GM21381 (cell line): Measurements from ENCODE around the gene TRIM59.
"Not testable (repeated sequence)": the region's sequence is repeated elsewhere in the genome, so short reads cannot be mapped to it uniquely, and the experiment has no call there.

Experiments
- ATAC-seq: cut with Tn5 transposase; IDR thresholded peaks from one replicate; pipeline ENCODE4 v1.9.1; 2021; ENCODE audit warnings: mild to moderate bottlenecking, moderate library complexity; ENCODE audit not compliant: unreplicated experiment

TRIM59 gene

DNA sequence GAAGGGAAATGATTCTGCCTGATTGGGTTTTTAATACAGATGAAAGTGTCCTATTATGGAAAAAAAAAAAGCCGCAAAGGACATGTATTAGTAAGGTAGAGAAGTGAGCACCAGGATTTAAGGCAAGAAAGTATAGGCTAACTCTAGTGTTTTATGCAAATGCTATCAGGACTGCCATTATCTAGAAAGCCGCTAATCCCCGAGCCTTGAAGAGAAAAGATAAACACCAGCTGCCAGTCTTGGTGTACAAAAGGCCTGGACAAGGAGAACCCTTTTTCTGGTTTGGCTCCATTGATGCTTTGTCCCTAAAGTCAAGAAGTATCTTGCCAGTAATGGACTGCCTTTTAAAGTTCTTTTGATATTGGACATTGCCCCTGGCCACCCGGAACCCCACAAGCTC is 8.6 kb upstream of the TRIM59 start:
- ATAC-seq, result no peak

DNA sequence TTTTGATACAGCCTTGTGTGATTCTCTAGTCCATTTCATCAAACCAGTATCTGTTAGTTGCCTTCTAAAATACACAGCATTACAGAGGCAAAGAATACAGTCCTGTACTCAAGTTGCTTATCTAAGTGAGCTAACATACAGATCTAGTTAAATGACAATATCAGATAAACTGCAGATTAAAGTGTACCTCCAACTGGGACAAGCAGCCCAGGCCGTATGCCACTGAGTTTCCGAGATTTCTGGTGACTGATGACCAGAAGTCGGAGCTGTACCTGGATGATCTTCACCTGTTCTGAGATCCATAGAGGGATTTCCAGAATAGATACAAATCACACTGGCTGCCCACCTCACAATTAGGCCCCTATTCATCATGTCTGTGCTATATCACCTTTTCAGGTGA is 6.3 kb upstream of the TRIM59 start:
- no peak for ATAC-seq

DNA sequence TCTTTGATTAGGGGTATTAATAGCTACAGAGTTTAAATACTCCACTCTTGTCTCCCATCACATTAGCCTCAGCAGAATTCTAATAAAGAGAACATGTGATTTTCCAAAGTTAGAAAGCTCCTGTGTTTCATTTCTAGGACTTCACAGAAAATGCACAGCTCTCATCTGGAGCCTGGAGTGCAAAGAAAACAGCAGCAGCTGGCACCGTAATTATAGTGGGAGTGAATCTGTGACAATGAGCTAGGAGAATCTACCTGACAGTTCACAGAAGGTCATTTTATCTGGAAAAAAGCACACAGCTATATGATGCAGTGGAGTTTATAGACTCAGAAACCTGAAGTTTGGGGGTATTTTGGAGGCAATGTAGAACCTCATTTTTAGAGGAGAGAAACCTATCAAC is 5.4 kb upstream of the TRIM59 start:
- ATAC-seq, result no peak

- ATAC-seq, result not testable (repeated sequence)
Measured at GRCh38 chr3:160452251-160452650, 2.7 kb upstream of the TRIM59 start.

- no peak for ATAC-seq
Measured at GRCh38 chr3:160451602-160452001, 2.0 kb upstream of the TRIM59 start.

GRCh38 chr3:160450846-160451245 is 1.3 kb upstream of the TRIM59 start:
- no peak for ATAC-seq

GRCh38 chr3:160448845-160449635 is 546 bp downstream of the TRIM59 start:
- peak; percentile 43 for ATAC-seq

- no peak for ATAC-seq
Measured at GRCh38 chr3:160447544-160447943, 2.0 kb downstream of the TRIM59 start.

GRCh38 chr3:160446522-160447056 is 3.0 kb downstream of the TRIM59 start:
- no peak for ATAC-seq

DNA sequence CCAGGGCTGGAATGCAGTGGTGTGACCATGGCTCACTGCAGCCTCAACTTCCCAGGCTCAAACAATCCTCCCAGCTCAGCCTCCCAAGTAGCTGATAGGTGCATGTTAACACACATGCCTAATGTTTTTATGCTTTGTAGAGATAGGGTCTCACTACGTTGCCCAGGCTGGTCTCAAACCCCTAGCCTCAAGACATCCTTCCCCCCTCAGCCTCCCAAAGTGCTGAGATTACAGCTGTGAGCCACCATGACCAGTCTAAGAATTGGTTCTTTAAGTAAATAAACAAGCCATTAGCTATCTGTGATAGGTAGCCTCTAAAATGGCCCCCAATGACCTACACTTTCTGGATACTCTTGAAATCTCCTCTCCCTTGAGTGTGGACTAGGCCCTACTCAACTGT is 3.7 kb downstream of the TRIM59 start:
- no peak for ATAC-seq

GRCh38 chr3:160444411-160444810 is 5.2 kb downstream of the TRIM59 start:
- ATAC-seq, result no peak

DNA sequence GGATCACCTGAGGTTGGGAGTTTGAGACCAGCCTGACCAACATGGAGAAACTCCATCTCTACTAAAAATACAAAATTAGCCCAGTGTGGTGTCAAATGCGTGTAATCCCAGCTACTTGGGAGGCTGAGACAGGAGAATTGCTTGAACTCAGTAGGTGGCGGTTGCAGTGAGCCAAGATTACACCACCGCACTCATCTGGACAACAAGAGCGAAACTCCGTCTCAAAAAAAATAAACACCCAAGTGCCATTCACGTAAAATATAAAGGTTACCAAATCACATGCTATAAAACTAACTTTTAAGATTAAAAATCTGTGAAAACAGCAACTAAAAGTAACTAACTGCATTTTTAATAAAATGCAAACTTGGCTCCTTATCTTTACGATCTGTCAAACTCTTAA is 8.9 kb downstream of the TRIM59 start:
- ATAC-seq, result no peak

- ATAC-seq, result no peak
Measured at GRCh38 chr3:160437083-160437455, 12.5 kb downstream of the TRIM59 start.

- ATAC-seq, result no peak
Measured at GRCh38 chr3:160435747-160436146, 13.8 kb downstream of the TRIM59 start.

GRCh38 chr3:160435095-160435494 is 14.5 kb downstream of the TRIM59 start:
- ATAC-seq, result no peak

- ATAC-seq, result no peak
Measured at GRCh38 chr3:160434071-160434470, 15.5 kb downstream of the TRIM59 start.

DNA sequence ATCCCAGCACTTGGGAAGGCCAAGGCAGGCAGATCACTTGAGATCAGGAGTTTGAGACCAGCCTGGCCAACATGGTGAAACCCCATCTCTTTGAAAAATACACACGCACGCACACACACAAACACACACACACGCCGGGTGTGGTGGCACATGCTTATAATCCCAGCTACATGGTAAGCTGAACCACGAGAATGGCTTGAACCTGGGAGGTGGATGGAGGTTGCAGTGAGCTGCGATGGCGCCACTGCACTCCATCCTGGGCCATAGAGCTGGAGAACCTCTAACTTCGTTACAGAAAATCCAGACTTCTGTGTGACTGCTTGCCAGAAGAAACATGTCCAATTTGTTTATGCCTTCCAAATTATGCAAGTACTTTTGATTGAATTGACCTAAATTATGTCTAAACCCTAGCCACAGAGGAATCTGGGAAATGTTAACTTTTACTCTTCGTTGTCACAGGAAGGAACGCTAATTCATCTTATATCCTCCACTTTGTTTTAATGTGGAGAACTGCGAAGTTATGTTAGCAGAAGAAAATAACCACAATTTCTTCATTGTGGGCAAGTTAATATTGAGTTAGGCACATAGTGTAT is 21.7 kb downstream of the TRIM59 start:
- ATAC-seq, result no peak

- ATAC-seq, result no peak
Measured at GRCh38 chr3:160417311-160417710, 32.3 kb downstream of the TRIM59 start.

DNA sequence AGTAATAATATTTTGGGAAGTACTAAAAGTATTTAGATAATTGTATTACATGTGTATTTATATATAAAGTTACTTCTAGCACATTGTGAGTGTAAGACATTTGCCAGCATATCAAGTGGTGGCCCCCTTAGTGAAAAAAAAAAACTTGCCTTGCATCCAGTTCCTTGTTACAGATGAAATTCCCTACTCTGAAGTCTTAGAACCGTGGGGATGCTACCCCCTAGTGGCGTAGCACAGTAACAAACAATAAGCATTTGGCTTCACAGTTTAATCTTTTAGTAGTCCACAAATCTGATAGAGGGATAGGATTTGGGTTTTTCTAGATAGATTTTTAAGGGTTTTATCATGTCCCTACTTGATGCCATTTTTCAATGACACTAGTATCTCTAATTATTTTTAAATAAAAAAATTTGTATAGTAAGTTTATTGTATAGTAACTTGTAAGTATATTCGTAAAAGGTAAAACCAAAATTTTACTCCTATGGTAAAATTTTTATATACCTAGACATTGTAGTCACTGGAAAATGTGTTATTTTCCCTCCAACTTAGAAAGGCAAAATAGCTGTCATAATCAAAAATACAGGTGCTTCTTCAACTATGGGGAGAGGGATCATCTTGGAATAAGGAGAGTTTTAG is 35.9 kb downstream of the TRIM59 start:
- ATAC-seq, result peak; percentile 67

GRCh38 chr3:160412477-160412876 is 37.1 kb downstream of the TRIM59 start:
- ATAC-seq, result no peak

DNA sequence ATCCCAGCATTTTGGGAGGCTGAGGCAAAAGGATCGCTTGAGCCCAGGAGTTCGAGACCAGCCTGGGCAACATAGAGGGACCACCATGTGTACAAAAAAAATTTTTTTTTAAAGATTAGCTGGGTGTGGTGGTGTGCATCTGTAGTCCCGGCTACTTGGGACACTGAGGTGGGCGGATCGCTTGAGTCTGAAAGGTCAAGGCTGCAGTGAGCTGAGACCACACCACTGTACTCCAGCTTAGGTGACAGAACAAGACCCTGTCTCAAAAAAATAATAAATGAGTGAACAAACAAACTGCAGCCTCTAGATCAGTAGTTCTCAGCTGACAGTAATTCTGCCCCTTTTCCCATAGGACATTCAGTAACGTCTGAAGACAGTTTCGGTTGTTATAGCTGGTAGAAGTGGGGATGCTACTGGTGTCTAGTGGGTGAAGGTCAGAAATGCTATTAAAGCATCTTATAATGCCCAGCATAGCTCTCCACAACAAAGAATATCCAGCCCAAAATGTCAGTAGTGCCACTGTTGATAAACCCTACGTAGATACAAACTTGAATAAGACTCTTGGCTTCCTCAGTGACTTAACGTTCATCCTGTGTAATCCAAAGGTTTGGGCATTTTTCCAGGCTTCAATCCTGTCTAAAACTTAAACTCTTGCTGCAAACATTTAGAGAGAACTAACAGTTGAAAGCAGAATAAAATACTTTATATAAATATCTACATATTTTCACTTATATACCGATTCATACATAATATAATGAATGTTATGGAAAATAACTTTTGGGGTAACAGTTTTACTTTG is 39.6 kb downstream of the TRIM59 start:
- ATAC-seq, result no peak
